EH (cell line): ENCODE results near the gene ULK1.
A peak's percentile ranks its signal among the peaks of the same experiment; 100 is the strongest.

ENCODE experiments used
- DNase-seq: peaks from one replicate; pipeline ENCODE4 v3.0.0-alpha.2; 2015; ENCODE audit warnings: low read depth

The ULK1 gene

DNA sequence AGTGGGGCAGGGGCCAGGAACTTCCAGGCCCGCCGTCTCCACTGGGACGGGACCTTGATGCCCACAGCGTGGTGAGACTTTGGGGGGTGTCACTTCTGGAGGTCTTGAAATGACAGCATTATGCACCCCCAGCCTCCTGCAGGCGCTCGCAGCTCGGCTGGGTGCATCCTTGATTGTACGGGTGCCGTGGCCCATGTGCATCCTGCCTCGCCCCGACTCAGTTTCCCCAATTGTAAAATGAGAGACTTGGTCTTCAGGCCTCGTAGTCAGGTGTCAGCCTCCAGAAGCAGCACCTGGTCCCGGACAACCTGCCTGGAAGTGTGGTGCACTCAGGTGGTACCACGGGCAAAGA is 25.7 kb downstream of the ULK1 start:
- DNase-seq, result no peak

DNA sequence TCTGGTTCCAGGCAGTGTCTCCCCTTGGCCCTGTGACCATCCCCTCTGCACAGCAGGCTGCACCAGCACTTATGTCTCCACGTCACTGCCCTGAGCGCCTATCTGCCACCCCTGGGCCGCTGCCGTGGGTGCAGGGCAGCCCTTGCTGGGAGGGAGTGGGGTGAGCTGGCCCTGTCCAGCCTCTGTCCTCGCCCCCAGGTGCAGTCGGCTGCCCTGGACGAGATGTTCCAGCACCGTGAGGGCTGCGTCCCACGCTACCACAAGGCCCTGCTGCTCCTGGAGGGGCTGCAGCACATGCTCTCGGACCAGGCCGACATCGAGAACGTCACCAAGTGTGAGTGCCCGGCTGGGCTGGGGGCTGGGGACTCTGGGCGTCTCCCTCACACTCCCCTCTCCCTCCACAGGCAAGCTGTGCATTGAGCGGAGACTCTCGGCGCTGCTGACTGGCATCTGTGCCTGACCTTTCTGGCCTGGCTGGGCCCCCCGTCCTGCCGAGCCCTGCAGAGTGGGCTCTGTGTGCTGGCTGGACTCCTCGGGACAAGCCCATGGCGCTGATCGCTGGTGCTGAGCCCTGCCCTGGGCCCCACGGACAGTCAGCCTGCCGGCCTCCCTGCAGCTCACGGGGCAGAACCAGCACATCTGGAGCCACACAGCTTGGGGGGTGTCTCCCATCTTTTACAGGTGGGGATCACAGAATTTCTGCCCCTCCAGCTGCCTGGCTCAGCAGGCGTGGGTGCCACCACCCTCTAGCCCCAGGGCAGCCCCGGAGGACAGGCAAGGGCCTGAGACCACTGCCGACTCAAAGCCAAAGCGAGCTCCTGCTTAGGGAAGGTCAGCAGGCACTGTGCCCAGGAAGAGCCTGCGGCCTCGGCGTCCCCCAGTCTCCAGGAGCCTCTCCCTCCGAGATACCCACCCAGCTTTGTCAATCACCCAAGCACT is 26.7 kb downstream of the ULK1 start:
- DNase-seq, result no peak

DNA sequence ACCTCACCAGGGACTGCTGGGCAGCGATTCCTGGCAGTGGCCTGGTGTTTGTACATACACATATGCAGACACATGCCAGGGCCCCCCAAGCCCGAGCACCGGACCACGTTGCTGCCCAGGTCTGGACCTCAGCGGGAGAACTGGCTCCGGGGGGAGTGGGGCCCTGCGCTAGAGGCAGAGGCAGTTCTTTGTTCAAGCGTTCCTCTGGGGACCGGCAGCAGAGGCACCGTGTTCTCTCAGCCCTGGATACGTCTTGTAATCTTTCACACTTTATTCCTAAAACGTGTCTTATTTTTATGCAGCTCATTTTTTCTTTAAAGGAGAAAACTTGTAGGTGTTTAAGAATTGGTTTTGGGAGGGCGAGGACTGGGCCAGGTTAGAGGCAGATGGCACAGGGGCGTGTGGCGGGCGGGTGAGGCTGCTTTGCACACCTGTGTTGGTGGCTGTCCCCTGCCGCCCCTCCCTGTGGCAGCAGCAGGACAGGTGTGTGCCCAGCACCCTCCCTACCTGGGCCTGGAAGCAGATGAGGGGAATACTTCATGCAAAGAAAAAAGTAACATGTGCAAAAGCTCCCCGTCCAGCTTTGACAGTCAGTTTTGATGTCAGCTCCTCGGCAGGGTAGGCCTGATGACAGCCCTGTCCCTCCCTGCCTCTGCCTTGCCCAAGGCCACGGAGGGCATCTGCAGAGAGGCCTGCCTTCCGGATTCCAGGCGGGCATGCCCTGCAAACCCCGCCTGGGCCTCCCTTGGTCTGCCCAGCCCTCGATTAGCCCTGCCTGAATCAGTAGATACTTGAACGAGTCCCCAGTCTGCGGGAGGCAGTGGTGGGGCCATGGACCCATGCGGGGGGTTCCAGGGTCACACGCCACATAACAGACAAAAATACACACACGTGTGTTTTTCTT is 27.7 kb downstream of the ULK1 start:
- DNase-seq, result no peak

DNA sequence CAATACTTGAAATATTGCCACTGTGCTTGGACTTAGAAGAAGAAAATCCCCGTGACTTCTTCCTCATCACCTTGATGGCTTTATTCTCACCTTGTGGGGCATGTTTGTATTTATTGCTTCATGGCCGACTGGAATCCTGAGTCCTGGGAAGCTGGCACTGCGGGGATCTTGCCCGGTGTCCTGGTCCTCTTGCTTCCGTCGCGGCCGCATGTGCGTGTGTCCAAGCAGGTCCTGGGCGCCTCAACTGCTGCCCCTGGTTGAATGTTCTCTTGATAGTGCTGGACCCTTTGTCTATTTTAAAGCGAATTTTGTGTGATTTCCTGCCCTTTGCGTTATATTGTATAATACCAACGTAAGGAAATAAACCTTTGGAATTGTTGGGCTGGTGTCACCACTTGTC is 28.4 kb downstream of the ULK1 start:
- no peak for DNase-seq

DNA sequence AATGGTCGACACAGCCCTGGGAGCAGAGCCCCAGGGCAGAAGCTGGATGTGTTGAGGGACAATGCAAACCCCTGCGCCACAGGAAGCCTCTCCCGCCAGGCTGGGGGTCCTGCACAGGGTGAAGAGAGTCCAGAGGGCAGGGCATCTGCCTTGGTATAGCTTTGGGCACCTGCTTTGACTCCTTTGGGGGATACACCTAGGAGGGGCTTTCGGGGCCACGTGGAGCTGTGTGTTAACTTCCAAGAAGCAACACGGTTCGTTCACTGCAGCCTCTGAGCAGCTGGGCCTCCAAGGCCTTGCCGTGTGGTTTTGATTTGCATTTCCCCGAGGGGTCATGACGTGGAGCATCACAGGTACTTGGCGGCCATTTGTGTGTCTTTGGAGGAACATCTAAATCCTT is 28.8 kb downstream of the ULK1 start:
- no peak for DNase-seq

DNA sequence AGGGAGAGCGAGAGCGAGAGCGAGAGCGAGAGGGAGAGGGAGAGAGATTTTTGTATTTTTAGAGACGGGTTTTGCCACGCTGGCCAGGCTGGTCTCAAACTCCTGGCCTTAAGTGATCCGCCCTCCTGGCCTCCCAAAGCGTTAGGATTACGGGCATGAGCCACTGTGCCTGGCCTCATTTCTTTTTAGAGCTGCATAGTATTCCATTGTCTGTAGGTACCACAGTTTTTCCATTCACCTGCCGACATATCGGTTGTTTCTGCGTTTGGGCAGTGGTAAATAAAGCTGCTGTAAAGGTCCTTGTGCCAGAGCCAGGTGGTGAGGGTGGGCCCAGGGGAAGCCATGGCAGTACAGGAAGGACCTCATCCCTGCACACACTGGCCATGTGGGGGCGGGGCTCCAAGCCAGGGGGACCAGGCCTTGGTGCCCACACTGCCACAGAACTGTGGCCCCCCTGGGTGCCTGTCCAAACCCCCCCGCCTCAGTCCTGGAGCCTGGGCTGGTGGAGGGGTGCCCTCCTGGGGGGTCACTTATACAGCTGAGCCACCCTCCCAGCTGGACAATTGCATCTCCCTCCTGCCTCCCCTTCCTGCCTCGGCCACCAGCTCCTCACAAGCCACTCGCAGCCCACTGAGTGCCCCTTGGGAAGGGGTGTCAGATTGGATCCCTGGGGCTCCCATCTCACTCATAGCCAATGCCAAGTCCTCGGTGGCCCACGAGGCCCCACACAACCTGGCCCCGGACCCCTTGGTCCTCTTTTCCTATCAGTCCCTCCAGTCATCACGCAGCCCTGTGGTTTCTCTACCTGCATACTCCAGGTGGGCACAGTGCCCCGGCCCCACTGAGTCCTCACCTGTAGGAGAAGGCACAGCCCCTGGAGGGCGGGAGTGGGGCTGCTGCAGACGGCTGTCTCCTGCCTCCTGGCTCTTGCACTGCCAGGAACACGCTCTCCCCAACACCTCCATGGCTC is 33.0 kb downstream of the ULK1 start:
- DNase-seq, result no peak

DNA sequence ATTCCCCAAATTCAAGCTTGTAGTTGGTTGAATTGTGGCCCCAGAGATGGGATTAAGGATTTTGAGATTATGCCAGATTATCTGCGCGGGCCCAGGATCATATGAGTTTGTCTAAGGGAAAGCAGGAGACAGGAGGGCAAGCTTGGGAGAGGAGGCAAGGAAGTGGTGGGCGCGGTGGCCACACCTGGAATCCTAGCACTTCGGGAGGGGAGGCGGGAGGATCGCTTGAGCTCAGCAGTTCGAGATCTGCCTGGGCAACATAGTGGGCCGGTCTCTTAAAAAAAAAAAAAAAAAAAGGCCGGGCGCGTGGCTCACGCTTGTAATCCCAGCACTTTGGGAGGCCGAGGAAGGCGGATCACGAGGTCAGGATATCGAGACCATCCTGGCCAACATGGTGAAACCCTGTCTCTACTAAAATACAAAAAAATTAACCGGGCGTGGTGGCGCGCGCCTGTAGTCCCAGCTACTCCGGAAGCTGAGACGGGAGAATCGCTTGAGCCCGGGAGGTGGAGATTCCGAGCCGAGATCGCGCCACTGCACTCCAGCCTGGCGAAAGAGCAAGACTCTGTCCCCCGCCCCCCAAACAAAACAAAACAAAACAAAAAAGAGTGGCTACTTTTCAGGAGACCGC is 33.8 kb downstream of the ULK1 start:
- DNase-seq, result peak; percentile 57

DNA sequence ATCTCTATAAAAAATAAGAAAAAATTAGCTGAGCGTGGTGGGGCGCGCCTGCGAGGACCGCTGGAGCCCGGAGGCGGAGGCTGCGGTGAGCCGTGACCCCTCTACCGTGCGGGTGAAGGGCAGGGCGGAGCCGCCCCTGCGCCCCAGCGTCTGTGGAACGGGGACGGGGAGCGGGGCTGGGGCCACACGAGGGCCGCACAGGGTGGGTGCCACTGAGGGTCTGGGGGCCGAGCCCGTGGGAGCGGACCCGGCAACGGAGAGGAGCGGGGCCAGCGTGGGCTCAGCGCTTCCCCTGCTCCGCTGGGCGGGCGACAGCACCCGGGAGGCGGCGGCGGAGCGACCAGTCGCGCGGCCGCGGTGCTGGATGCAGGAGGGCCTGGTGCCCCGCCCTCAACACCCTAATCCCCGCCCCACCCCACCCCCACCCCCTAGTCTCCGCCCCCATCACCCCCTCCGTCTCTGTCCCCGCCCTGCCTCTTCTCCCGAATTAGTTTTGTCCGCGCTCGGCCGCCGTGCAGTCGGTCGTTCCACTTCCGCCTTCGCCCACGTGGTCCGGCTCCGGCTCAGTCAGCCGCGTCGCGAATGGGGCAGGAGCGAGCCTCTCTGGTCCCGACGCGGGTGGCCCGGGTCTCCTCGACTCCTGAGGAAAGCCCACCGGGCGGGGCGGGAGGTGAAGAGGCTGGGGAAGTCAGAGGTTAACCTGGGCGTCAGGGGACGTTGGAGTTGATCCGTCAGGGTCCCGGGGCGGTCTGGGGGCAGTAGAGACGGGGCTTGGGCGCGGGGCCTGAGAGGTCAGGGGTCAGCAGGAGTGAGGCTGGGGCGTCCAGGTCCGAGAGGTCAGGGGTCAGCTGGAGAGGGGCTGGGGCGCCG is 34.5 kb downstream of the ULK1 start, which contains the start of gene PUS1:
Gene PUS1, plus strand, starts transcription at position 566 of the 870 bp plus-strand sequence. CDS start 447 bp downstream, outside the sequence.
- DNase-seq, result peak; percentile 95

DNA sequence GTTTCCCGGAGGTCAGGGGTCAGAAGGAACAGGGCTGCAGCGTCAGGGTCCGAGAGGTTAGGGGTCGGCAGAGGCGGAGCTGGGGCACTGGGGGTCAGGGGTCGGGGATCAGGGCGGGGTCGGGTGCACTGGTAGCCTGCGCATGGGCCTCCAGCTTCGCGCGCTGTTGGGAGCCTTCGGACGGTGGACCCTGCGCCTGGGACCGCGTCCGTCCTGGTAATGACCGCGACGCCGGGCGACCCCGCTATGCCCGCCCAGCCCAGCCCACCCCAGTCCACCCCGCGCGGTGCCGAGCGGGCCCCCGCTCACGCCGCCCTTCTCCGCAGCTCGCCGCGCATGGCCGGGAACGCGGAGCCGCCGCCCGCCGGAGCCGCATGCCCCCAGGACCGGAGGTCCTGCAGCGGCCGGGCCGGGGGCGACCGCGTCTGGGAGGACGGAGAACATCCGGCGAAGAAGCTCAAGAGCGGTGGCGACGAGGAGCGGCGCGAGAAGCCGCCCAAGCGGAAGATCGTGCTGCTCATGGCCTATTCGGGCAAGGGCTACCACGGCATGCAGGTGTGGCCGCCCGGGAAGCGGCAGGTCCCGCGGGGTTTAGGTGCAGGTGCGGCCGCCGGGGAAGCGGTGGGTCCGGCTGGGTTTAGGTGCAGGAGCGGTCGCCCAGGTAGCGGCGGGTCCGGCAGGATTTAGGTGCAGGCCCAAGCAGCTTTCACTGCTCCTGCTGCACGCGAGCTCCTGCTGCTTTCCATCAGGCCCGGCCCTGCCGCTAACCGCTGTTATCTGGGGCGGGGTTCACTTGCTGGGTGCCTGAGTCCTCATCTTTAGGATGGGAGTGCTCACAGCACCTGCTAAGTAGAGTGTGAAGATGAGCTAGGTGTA is 35.4 kb downstream of the ULK1 start:
- DNase-seq, result peak; percentile 39

DNA sequence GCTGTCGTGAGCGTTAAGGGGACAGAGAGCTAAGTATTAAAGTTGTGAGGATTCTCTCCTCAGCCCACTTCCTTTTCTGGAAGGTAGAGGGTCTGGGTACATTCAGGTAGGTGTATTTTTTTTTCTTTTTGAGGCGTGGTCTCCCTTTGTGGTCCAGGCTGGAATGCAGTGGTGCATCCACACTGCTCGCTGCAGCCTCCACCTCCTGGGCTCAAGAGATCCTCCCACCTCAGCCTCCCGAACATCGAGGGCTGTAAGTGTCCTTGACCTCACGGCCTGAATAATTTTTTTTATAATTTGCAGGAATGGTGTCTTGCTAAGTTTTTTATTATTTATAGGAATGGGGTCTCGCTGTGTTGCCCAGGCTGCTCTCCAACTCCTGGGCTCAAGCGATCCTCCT is 36.1 kb downstream of the ULK1 start:
- DNase-seq, result no peak

DNA sequence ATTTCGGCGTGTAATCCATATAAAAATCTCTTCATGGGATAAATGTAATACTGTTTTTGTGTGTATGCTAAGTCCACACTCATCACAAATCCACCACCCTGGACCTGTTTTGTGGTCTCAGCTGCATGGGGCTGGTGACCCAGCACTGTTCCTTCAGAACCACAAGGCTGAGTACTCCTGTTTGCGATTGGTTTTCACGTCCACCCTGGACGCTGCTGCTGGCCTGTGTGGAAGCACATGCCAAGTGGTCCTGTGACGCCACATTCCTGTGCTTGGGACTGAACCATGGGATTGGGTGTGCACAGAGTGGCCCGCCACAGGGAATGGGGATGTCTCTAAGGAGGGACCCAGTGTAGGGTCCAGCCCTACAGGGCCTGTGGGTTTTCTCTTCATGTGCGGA is 39.0 kb downstream of the ULK1 start:
- no peak for DNase-seq

DNA sequence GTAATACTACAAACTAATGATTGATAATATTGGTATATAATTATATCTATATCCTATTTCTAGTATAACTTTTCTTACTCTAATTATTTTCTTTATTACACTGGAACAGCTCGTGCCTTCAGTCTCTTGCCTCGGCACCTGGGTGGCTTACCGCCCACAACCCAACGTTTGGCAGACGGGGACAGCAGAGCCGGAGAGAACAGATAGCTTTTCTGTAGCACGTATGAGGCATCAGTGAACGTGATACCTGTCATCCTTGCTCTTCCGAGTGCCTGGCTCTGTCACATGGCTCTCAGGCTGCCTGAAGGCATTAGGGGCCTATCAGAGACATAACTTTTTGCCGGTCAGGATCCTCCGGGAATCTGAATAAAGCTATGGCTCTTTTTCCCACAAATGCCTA is 40.1 kb downstream of the ULK1 start:
- no peak for DNase-seq

DNA sequence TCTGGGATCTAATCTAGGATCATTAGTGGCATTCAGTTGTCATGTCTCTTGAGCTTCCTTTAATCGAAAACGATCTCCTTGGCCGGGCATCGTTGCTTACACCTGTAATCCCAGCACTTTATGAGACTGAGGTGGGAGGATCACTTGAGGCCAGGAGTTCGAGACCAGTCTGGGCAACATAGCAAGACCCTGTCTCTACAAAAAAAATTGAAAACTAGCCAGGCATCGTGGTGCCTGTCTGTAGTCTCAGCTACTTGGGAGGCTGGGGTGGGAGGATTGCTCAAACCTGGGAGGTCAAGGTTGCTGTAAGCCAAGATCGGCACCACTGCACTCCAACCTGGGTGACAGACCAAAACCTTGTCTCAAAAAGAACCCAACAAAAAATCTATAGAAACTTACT is 43.7 kb downstream of the ULK1 start:
- no peak for DNase-seq

DNA sequence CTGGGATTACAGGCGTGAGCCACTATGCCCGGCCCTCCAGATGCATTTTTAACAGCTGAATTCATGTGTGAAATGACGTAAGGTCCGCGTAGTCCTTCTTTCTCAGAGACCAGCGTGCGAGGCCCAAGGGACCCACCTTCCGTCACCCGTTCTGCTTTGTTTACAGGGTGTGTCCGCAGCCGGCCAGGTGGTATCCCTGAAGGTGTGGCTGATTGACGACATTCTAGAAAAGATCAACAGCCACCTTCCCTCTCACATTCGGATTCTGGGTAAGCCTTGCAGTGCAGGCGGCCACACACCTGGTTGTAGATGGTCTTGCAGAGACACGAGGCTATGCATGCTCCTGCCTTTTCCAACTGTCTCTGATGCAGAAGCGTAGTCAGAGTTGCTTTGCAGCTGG is 44.6 kb downstream of the ULK1 start:
- DNase-seq, result no peak

DNA sequence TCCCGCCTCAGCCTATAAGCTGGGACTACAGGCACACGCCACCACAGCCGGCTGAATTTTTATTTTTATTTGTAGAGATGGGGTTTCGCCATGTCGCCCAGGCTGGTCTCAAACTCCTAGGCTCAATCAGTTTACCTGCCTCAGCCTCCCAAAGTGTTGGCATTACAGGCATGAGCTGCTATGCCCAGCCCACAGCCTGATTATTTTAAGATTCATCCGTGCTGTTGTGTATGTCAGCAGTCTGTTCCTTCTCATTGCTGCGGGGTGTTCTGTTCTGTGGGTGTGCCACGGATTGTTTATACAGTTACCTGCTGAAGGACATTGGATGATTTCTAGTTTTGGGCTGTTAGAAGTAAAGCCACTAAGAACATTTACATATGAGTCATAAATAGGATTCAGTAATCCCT is 45.7 kb downstream of the ULK1 start:
- DNase-seq, result no peak

DNA sequence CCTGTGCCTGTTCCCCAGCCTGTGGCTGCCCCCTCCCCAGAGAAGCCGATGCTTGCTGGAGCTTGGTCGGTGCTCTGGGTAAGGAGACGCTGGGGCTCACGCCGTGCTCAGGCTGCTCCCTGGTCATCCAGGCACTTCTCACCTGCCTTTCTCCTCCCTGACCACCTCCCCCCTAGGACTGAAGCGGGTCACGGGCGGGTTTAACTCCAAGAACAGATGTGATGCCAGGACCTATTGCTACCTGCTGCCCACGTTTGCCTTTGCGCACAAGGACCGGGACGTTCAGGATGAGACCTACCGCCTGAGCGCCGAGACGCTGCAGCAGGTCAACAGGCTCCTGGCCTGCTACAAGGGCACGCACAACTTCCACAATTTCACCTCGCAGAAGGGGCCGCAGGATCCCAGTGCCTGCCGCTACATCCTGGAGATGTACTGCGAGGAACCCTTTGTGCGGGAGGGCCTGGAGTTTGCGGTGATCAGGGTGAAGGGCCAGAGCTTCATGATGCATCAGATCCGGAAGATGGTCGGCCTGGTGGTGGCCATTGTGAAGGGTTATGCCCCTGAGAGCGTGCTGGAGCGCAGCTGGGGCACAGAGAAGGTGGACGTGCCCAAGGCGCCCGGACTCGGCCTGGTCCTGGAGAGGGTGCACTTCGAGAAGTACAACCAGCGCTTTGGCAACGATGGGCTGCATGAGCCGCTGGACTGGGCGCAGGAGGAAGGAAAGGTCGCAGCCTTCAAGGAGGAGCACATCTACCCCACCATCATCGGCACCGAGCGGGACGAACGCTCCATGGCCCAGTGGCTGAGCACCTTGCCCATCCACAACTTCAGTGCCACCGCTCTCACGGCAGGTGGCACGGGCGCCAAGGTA is 46.9 kb downstream of the ULK1 start:
- no peak for DNase-seq

DNA sequence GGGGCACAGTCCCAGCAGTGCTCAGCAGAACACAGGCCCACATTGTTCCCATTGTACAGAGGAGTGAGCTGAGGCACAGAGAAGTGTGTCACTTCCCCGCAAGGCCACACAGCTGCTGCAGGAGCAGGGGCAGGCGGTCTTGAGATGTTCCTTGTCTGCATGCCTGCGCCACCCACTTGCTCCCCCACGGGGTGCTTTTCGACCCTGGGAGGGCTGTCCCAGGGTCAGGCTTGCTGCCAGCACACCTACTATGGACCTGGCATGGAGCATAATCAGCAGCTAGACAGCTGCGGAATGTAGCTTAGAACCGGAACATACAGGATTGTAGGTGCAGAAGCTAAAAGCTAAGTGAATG is 47.5 kb downstream of the ULK1 start:
- DNase-seq, result no peak

DNA sequence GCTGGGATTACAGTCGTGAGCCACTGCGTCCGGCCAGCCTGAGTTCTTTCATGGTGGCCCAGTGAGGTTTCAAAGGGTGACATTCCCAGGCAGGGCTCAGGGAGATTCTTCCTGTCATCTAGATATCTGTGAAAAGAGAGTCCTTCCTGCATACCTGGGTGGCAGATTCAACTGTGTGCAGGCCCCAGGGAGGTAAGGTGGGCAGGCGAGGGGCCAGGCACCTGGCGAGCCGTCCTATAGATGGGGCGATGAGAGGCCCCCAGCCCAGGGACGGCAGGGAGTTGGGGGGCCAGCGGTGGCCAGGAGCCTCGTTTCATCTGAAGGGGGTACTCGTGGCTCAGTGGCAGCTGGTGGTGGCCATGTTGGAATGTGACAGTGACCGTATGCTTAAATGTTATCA is 48.2 kb downstream of the ULK1 start:
- no peak for DNase-seq
